CD4-positive, CD25-positive, alpha-beta regulatory T cell (primary cell): ENCODE results near the gene CHKA. TPM values are rescaled to one million over a fixed set of nuclear protein-coding genes. Genes with fewer than 3 reads are reported as not detected.

ENCODE experiments used
- ATAC-seq, 2 donors: fragments of 150-1000 bp; cut with Tn5 transposase; one replicate each; pipeline ENCODE4 v1.10.0; 2021; ENCODE audit warnings: low read depth in 2 of 2, moderate number of reproducible peaks in 2 of 2, moderate library complexity in 1 of 2
- DNase-seq, 3 donors: peaks; one replicate each; pipeline versions ENCODE4 v3.0.0 to v3.0.0-alpha.2; 2012 to 2022; ENCODE audit warnings: mixed read lengths in 1 of 3
- H3K27ac ChIP-seq: one replicate; pipeline ENCODE4 v1.7.0; 2013; ENCODE audit warnings: mild to moderate bottlenecking, low read length; ENCODE audit not compliant: insufficient read depth, poor library complexity, severe bottlenecking
- H3K27me3 ChIP-seq: one replicate; pipeline ENCODE4 v1.7.0; 2013; ENCODE audit warnings: low read length; ENCODE audit not compliant: control insufficient read depth, insufficient read depth
- H3K36me3 ChIP-seq: one replicate; pipeline ENCODE4 v1.7.0; 2013; ENCODE audit warnings: mild to moderate bottlenecking, low read length, moderate library complexity; ENCODE audit not compliant: control insufficient read depth, insufficient read depth
- H3K4me1 ChIP-seq: 2 replicates; pipeline ENCODE4 v1.7.0; 2013; ENCODE audit warnings: mild to moderate bottlenecking, low read length; ENCODE audit not compliant: insufficient read depth, control insufficient read depth, poor library complexity, severe bottlenecking
- H3K4me3 ChIP-seq: one replicate; pipeline ENCODE4 v1.7.0; 2013; ENCODE audit warnings: low read depth, mild to moderate bottlenecking, low read length, moderate library complexity
- H3K9me3 ChIP-seq, 2 experiments: 1 replicate in 1 of 2; 2 replicates in 1 of 2; pipeline ENCODE4 v1.7.0; 2013; ENCODE audit warnings: low read length in 2 of 2, mild to moderate bottlenecking in 1 of 2, moderate library complexity in 1 of 2; ENCODE audit not compliant: control insufficient read depth in 2 of 2
- H3K27ac Mint-ChIP-seq, 3 donors: one replicate each; pipeline ENCODE4 v1.8.0; 2020 to 2022; ENCODE audit warnings: mild to moderate bottlenecking in 3 of 3, mixed read lengths in 3 of 3, moderate library complexity in 2 of 3
- H3K27me3 Mint-ChIP-seq: one replicate; pipeline ENCODE4 v1.8.0; 2022; ENCODE audit warnings: mild to moderate bottlenecking, mixed read lengths
- H3K36me3 Mint-ChIP-seq: one replicate; pipeline ENCODE4 v1.8.0; 2020; ENCODE audit warnings: mixed read lengths
- H3K4me1 Mint-ChIP-seq, 4 donors: one replicate each; pipeline ENCODE4 v1.8.0; 2020 to 2022; ENCODE audit warnings: mixed read lengths in 4 of 4, mild to moderate bottlenecking in 1 of 4
- H3K4me3 Mint-ChIP-seq, 4 donors: one replicate each; pipeline ENCODE4 v1.8.0; 2020 to 2022; ENCODE audit warnings: mild to moderate bottlenecking in 4 of 4, mixed read lengths in 4 of 4, moderate library complexity in 3 of 4
- H3K9me3 Mint-ChIP-seq, 7 donors: one replicate each; pipeline ENCODE4 v1.8.0; 2020 to 2022; ENCODE audit warnings: mixed read lengths in 7 of 7, mild to moderate bottlenecking in 3 of 7, moderate library complexity in 2 of 7
- polyA plus RNA-seq, 4 donors: library from polyadenylated mRNA; unstranded; fragments of 300-500 nt; fragmentation: Illumina TruSeq; gene quantifications; one replicate each; pipeline ENCODE4 v1.2.3, GENCODE V29; 2021
- total RNA-seq: library from RNA; stranded (reverse); gene quantifications from one replicate; pipeline ENCODE4 v1.2.3, GENCODE V29; 2022

Gene CHKA
- total and polyA plus RNA-seq, 5 donors from 2014 or later, result 0.76 to 8.1 (median 1.2) TPM

- Mint-ChIP-seq H3K9me3 (no peaks in the 10 kb centered on the region), H3K4me1 (no peaks in the 10 kb centered on the region), H3K36me3 (peaks cover 22% of the 10 kb centered on the region), H3K27me3 (no peaks in the 10 kb centered on the region), H3K4me3 (no peak overlapping the region), H3K27ac (no peak overlapping the region)
- ATAC-seq, result no peak
- Histone ChIP-seq H3K36me3 (no peaks in the 10 kb centered on the region), H3K4me1 (no peaks in the 10 kb centered on the region), H3K4me3 (no peak overlapping the region), H3K27ac (no peak overlapping the region), H3K27me3 (no peaks in the 10 kb centered on the region), H3K9me3 (no peaks in the 10 kb centered on the region)
- no peak for DNase-seq
Measured at GRCh38 chr11:68061508-68061907, 59.7 kb downstream of the CHKA start.

GRCh38 chr11:68057807-68058206 is 63.4 kb downstream of the CHKA start:
- no peak overlapping the region for H3K4me3 Mint-ChIP-seq
- peaks cover 3% of the 10 kb centered on the region for H3K36me3 ChIP-seq
- H3K27me3 ChIP-seq, result no peaks in the 10 kb centered on the region
- no peaks in the 10 kb centered on the region for H3K9me3 ChIP-seq
- H3K27me3 Mint-ChIP-seq, result no peaks in the 10 kb centered on the region
- H3K4me1 ChIP-seq, result no peaks in the 10 kb centered on the region
- no peak overlapping the region for H3K4me3 ChIP-seq
- H3K9me3 Mint-ChIP-seq, result no peaks in the 10 kb centered on the region
- no peaks in the 10 kb centered on the region for H3K4me1 Mint-ChIP-seq
- H3K27ac ChIP-seq, result no peak overlapping the region
- H3K36me3 Mint-ChIP-seq, result peaks cover 10% of the 10 kb centered on the region
- DNase-seq (no peak), ATAC-seq (no peak)
- no peak overlapping the region for H3K27ac Mint-ChIP-seq

GRCh38 chr11:68056317-68057285 is 64.6 kb downstream of the CHKA start:
- Mint-ChIP-seq H3K4me3 (no peak overlapping the region), H3K27me3 (no peaks in the 10 kb centered on the region), H3K9me3 (peaks cover 0 to 1% (median 0%) of the 10 kb centered on the region in 7 donors), H3K36me3 (peaks cover 4% of the 10 kb centered on the region), H3K27ac (no peak overlapping the region), H3K4me1 (no peaks in the 10 kb centered on the region)
- no peak overlapping the region for H3K4me3 ChIP-seq
- H3K4me1 ChIP-seq, result no peaks in the 10 kb centered on the region
- DNase-seq (no peak), ATAC-seq (no peak)
- H3K36me3 ChIP-seq, result peaks cover 8% of the 10 kb centered on the region
- H3K9me3 ChIP-seq, result no peaks in the 10 kb centered on the region
- H3K27me3 ChIP-seq, result no peaks in the 10 kb centered on the region
- no peak overlapping the region for H3K27ac ChIP-seq

GRCh38 chr11:68053981-68054812 is 67.0 kb downstream of the CHKA start:
- H3K27ac Mint-ChIP-seq, result peak overlapping the region in 2 of 3 donors; percentile 42 to 85
- peaks cover 28% of the 10 kb centered on the region for H3K36me3 ChIP-seq
- H3K4me3 ChIP-seq, result no peak overlapping the region
- H3K27me3 Mint-ChIP-seq, result no peaks in the 10 kb centered on the region
- H3K36me3 Mint-ChIP-seq, result peaks cover 6% of the 10 kb centered on the region
- peaks cover 0 to 3% (median 0%) of the 10 kb centered on the region in 7 donors for H3K9me3 Mint-ChIP-seq
- H3K9me3 ChIP-seq, result no peaks in the 10 kb centered on the region
- H3K27me3 ChIP-seq, result no peaks in the 10 kb centered on the region
- DNase-seq (no peak), ATAC-seq (no peak)
- H3K4me3 Mint-ChIP-seq, result no peak overlapping the region
- no peaks in the 10 kb centered on the region for H3K4me1 ChIP-seq
- H3K27ac ChIP-seq, result no peak overlapping the region
- no peaks in the 10 kb centered on the region for H3K4me1 Mint-ChIP-seq

GRCh38 chr11:68053117-68053516 is 68.1 kb downstream of the CHKA start:
- H3K27ac ChIP-seq, result no peak overlapping the region
- H3K27ac Mint-ChIP-seq, result no peak overlapping the region
- peaks cover 35% of the 10 kb centered on the region for H3K36me3 ChIP-seq
- H3K4me3 ChIP-seq, result no peak overlapping the region
- H3K27me3 Mint-ChIP-seq, result no peaks in the 10 kb centered on the region
- H3K4me3 Mint-ChIP-seq, result no peak overlapping the region
- H3K9me3 ChIP-seq, result no peaks in the 10 kb centered on the region
- DNase-seq, result no peak
- no peaks in the 10 kb centered on the region for H3K27me3 ChIP-seq
- no peaks in the 10 kb centered on the region for H3K4me1 Mint-ChIP-seq
- peaks cover 6% of the 10 kb centered on the region for H3K36me3 Mint-ChIP-seq
- peaks cover 0 to 3% (median 0%) of the 10 kb centered on the region in 7 donors for H3K9me3 Mint-ChIP-seq
- no peak for ATAC-seq
- no peaks in the 10 kb centered on the region for H3K4me1 ChIP-seq

GRCh38 chr11:68052137-68052873 is 68.9 kb downstream of the CHKA start:
- Mint-ChIP-seq H3K27ac (no peak overlapping the region), H3K4me3 (no peak overlapping the region), H3K27me3 (no peaks in the 10 kb centered on the region), H3K4me1 (no peaks in the 10 kb centered on the region), H3K36me3 (peaks cover 6% of the 10 kb centered on the region), H3K9me3 (peaks cover 0 to 3% (median 0%) of the 10 kb centered on the region in 7 donors)
- no peak overlapping the region for H3K27ac ChIP-seq
- H3K27me3 ChIP-seq, result no peaks in the 10 kb centered on the region
- no peaks in the 10 kb centered on the region for H3K9me3 ChIP-seq
- no peak for DNase-seq
- H3K36me3 ChIP-seq, result peaks cover 40% of the 10 kb centered on the region
- H3K4me3 ChIP-seq, result no peak overlapping the region
- no peaks in the 10 kb centered on the region for H3K4me1 ChIP-seq
- no peak for ATAC-seq
